ENCODE results near the gene ITGA11.

DNA sequence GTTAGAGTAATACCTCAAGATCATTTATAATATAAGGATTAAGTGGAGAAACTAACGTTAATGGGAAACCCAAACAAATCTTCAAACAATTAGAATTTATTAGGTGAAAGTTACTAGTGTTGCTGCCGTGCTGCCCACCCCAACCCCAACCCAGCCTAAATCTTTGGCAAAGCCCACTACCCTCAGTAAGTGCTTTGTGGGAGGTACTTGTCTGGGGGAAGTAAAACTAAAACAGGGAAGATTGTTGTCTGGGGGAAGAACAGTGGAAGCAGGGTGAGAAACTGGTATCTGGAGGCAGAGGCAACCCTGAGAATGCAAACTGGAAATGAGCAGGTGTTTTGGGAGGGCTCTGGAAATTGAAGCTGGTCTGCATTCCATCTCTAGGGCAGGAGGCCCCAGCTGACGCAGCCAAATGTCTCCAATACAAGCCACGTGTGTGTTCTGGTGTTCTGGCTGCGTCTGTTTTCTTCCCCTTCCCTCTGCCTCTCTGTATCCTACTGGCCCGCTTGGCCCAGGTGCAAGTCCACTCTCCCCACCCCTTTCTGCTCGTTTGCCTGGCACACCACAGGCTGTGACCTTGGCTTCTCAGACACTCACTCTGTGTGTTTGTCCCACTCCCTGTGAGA, 121.7 kb downstream of the ITGA11 start:
- TF ChIP-seq GATA2 (IDR thresholded peaks at IDR 0.05; ENCODE audit: low read depth, low read length): no peak
- TF ChIP-seq GATA3 (IDR thresholded peaks at IDR 0.05; ENCODE audit: low read depth, low read length): no peak

Data from SH-SY5Y (cell line).